Upper lobe of left lung (tissue), 4 donors: ENCODE results near the gene WASF2.

Experiments
- CTCF ChIP-seq, 6 experiments: fragments of 450-650 bp in 4 of 6; fragments of 200-600 bp in 2 of 6; sonication (generic) in 2 of 6; IDR thresholded peaks; one replicate each; pipeline ENCODE4 v1.5.1; 2016 to 2019; ENCODE audit warnings: antibody characterized with exemption in 6 of 6
- EP300 ChIP-seq, 4 donors: sonication (generic); formaldehyde crosslinking; IDR thresholded peaks; one replicate each; pipeline ENCODE4 v1.5.1; 2017; ENCODE audit warnings: antibody characterized with exemption in 4 of 4, control low read depth in 2 of 4

GRCh38 chr1:27408151-27408550 is 81.8 kb downstream of the WASF2 start:
- TF ChIP-seq EP300 (IDR thresholded peaks at IDR 0.05) = no peak
- TF ChIP-seq CTCF (IDR thresholded peaks at IDR 0.05) = no peak
